Activated CD8-positive, alpha-beta memory T cell treated with anti-CD3 and anti-CD28 coated beads, Interleukin-2, amount 50 U/mL, for 1 hour (primary cell): ENCODE results near the gene SCCPDH.
"Not testable (repeated sequence)": the region's sequence is repeated elsewhere in the genome, so short reads cannot be mapped to it uniquely, and the experiment has no call there.

Experiments used
- DNase-seq: peaks from one replicate; pipeline ENCODE4 v3.0.0-alpha.2; 2020; ENCODE audit errors: extremely low read depth

Gene SCCPDH

GRCh38 chr1:246705368-246705767 lies 18.8 kb upstream of the SCCPDH start:
- DNase-seq: no peak

DNA sequence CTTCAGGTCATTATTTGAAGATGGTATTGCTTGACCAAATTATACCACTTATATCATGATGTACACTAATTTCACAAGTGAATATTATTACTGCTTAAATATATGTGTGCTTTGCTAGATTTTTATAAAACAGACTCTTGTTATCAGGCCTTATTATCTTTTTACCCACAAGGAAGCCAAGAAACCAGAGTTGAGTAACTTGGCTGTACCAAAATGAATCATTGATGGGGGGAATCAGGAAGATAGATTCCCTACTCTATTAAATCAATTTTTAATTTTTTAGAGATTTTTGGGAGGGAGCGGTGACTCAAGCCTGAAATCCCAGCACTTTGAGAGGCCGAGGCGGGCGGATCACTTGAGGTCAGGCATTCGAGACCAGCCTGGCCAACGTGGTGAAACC lies 16.0 kb upstream of the SCCPDH start:
- no peak for DNase-seq

DNA sequence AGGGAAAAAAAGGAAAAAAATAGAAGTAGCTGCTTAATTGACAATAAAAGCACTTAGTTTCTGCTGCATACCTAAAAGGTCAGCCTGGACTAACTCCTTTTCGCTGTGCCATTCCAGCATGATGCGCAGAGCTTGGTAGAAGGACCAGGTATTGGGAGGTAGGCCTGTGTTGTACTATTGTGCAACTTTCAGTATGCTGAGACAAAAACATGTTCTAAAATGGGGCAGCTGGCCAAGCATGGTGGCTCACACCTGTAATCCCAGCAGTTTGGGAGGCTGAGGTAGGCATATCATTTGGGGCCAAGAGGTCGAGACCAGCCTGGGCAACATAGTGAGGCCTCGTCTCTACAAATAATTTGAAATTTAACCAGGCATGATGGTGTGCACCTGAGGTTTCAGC lies 15.0 kb upstream of the SCCPDH start:
- DNase-seq: no peak

DNA sequence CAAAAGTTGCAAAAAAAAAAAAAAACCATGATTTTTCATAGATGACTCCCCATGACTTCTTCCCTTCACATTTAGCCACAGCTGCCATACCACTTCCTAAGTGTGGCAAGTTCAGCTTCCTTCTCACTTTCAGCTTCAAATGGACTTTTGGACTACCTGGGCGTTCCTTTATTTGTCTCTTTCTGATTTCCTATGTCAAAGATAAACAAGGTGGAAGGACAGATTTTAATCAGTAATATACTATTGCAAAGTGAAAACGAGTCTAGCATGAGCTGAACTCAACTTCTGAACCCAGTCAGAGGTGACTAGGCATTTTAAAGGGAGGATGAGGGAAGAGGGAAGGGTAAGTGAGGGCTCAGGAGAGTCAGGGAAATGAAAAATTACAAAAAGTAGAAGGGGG lies 14.4 kb upstream of the SCCPDH start:
- DNase-seq: no peak

- no peak for DNase-seq
These were observed 12.6 kb upstream of the SCCPDH start for GRCh38 chr1:246711548-246712003.

DNA sequence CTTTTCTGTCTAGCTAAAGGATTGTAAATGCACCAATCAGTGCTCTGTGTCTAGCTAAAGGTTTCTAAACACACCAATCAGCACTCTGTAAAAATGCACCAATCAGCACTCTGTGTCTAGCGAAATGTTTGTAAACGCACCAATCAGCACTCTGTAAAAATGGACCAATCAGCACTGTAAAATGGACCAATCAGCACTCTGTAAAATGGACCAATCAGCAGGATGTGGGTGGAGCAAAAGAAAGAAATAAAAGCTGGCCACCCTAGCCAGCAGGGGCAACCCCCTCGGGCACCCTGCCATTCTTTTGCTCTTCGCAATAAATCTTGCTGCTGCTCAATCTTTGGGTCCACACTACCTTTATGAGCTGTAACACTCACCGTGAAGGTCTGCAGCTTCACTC lies 11.8 kb upstream of the SCCPDH start:
- DNase-seq: not testable (repeated sequence)

GRCh38 chr1:246719361-246719760 lies 4.8 kb upstream of the SCCPDH start:
- DNase-seq: not testable (repeated sequence)

- DNase-seq: not testable (repeated sequence)
These were observed 3.4 kb upstream of the SCCPDH start for GRCh38 chr1:246720814-246721213.

- no peak for DNase-seq
These were observed 1.5 kb upstream of the SCCPDH start for GRCh38 chr1:246722720-246723119.

- no peak for DNase-seq
These were observed 504 bp downstream of the SCCPDH start for GRCh38 chr1:246724731-246725095.

DNA sequence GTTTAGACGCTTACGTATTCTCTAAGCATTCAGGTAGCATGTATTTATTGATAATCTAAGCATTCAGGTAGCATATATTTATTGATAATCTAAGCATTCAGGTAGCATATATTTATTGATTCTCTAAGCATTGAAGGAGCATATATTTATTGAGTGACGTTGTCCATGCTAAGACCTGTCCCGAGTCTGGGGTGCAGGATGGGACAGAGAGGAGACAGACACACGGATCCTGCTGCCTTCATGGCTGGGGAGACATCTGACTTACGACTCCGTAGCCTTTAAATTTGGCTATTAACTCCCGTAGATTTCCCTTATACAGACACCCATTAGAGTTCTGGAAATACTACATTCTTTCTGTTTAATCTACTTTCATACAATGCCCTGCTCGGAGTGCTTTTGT lies 982 bp downstream of the SCCPDH start:
- DNase-seq: no peak

DNA sequence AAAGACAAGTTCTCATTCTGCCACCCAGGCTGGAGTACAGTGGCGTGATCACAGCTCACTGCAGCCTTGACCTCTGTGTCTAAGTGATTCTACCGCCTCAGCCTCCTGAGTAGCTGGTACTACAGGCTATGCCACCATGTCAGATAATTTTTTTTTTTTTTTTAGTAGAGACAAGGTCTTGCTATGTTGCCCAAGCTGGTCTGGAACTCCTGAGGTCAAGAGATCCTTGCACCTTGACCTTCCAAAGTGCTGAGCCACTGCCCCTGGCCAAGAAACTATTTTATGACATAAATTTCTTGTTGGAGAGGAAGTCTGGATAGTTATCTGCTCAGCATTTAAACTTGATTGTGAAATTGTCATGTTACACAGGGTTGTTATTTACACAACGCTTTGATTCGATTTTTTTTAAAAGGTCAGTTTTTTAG lies 2.1 kb downstream of the SCCPDH start:
- no peak for DNase-seq

- no peak for DNase-seq
These were observed 2.7 kb downstream of the SCCPDH start for GRCh38 chr1:246726881-246727280.

DNA sequence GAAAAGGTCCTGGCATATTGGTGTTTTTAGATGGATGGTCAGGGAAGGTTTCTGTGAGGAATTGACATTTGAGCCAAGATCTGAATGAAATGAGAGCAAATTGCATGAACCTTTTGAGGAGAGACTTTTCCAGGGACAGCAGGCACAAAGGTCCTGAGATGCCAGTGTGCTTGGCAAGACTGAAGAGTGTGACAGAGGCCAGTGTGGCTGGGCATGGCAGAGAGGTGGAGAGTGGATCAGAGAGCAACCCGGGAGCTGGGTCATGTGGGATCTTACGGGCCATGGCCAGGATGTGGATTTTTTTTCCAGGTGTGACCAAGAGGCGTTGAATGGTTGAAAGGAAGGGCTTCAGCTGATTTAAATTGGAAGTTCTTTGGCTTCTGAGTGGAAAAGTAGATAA lies 3.4 kb downstream of the SCCPDH start:
- DNase-seq: no peak

- no peak for DNase-seq
These were observed 4.1 kb downstream of the SCCPDH start for GRCh38 chr1:246728311-246728710.

DNA sequence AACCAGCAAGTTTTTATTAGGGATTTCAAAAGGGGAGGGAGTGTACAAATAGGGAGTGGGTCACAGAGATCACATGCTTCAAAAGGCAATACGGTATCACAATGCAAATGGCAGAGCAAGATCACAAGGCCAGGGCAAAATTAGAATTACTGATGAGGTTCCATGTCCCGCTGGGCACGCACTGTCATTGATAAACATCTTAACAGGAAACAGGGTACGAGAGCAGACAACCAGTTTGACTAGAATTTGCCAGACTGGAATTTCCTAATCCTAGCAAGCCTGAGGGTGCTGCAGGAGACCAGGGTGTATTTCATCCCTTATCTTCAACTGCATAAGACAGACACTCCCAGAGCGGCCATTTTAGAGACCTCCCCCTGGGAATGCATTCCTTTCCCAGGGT lies 4.8 kb downstream of the SCCPDH start:
- DNase-seq: not testable (repeated sequence)

DNA sequence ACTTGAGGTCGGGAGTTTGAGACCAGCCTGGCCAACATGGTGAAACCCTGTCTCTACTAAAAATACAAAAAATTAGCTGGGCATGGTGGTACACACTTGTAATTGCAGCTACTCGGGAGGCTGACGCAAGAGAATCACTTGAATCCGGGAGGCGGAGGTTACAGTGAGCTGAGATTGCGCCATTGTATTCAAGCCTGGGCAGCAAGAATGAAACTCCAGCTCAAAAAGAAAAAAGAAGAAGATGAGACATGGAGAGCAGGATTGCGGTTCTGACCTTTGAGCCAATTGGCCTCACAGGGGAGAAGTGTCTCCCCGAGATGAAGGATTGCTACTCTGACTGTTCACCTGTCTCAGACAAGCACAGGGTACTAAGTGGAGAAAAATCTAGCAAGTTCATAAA lies 6.6 kb downstream of the SCCPDH start:
- no peak for DNase-seq

GRCh38 chr1:246731873-246732272 lies 7.7 kb downstream of the SCCPDH start:
- not testable (repeated sequence) for DNase-seq

- DNase-seq: no peak
These were observed 9.5 kb downstream of the SCCPDH start for GRCh38 chr1:246733704-246734103.

DNA sequence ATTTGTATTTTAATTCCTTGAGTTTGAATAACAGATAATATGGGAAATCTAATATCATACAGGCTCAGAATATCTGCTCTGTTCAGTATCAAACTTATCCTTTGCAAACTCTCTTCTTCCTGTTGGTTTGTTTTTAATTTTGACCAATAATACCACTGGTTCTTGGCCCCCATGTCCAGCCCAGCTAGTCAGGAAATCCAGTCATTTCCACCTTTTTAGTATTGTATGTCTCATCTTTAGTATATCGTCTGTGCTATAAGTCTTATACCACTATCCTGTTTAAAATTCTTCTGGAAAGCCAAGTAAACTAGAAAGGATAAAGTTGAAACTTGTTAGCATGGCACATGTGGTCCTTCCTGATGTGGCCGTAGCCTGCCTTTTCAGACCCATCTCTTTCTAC lies 10.7 kb downstream of the SCCPDH start:
- no peak for DNase-seq

DNA sequence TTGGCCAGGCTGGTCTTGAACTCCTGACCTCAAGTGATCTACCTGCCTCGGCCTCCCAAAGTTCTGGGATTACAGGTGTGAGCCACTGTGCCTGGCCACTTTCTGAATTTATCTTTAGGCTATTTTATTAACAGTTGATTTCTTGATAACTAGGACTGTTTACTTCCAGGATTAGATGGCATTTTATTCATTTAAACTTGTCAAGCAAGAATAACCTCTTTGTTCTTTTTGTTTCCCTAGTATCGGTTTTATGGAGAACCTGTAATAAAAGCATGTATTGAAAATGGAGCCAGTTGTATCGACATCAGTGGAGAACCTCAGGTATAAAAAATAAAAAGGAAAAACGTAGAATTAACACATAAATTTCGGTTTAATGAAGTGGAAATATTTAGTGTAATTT lies 11.5 kb downstream of the SCCPDH start:
- no peak for DNase-seq

GRCh38 chr1:246742396-246742795 lies 18.2 kb downstream of the SCCPDH start:
- no peak for DNase-seq

DNA sequence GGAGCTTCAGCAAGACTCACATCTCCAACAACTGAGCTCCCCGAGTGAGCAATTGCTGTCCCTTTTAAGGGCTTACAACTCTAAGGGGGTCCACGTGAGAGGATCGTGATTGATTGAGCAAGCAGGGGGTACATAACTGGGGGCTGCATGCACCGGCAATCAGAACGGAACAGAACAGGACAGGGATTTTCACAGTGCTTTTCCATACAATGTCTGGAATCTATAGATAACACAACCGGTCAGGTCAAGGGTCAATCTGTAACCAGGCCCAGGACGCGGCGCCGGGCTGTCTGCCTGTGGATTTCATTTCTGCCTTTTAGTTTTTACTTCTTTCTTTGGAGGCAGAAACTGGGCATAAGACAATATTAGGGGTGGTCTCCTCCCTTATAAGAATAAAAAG lies 21.9 kb downstream of the SCCPDH start:
- DNase-seq: not testable (repeated sequence)

DNA sequence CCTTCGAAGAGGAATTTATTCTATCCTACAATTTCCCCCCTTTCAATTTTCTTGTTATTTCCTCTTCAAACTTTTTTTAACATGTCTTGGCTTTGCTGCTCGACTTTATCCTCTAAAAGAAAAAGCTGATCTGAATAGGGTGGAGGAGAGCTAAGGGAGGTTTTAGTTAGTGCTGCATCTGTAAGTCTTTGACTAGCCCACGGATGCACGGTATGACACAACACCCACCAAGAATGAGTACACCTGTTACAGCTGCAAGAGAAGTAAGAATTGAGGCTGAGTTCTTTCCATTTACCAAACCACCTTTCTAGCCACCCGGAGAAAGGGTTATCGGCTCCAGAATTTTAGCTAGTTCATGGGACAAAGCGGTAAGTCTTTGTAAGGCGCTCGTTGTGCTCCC lies 23.8 kb downstream of the SCCPDH start:
- no peak for DNase-seq

DNA sequence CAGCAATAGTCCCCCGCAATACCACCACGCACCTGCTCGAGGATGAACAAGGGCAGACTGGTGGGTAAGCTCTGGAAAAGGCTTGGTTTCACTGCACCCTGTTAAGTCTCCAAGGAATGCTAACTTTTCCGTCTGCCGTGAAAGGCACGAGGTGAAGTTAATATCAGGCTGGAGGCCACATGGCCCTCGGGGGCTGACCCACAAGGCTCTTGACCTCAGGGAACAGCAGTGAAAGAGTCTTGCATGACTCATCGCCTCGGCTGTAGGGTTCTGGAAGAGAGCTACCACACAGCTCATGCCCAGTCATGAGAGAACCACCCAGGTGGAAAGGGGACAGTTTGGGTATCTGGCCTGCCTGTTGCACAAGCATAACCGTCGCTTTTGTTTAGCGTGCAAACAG lies 24.7 kb downstream of the SCCPDH start:
- DNase-seq: no peak
